Activated CD4-positive, alpha-beta memory T cell treated with anti-CD3 and anti-CD28 coated beads for 36 hours (primary cell): ENCODE measurements around the gene FRMD4A. TPM values are rescaled to one million over a fixed set of nuclear protein-coding genes. Genes with fewer than 3 reads are reported as not detected.

ENCODE experiments used
- CTCF ChIA-PET: fragments of 350-600 bp; sonication (Branson Sonifier 250); formaldehyde crosslinking; loops from one replicate; lab custom pipeline; 2021; ENCODE audit warnings: antibody characterized with exemption, inconsistent platforms; lab: Charles Lee
- POLR2A ChIA-PET: fragments of 350-600 bp; sonication (Branson Sonifier 250); formaldehyde crosslinking; loops from one replicate; lab custom pipeline; 2021; ENCODE audit warnings: antibody characterized with exemption; lab: Charles Lee
- DNase-seq: peaks from one replicate; pipeline ENCODE4 v3.0.0-alpha.2; 2020
- H3K27ac Mint-ChIP-seq: one replicate; pipeline ENCODE4 v1.8.0; 2021; ENCODE audit warnings: mixed read lengths
- H3K27me3 Mint-ChIP-seq: one replicate; pipeline ENCODE4 v1.8.0; 2021; ENCODE audit warnings: mixed read lengths
- H3K36me3 Mint-ChIP-seq: one replicate; pipeline ENCODE4 v1.8.0; 2021; ENCODE audit warnings: mixed read lengths
- H3K4me1 Mint-ChIP-seq: one replicate; pipeline ENCODE4 v1.8.0; 2021; ENCODE audit warnings: low read depth, mixed read lengths
- H3K4me3 Mint-ChIP-seq: one replicate; pipeline ENCODE4 v1.8.0; 2021; ENCODE audit warnings: mild to moderate bottlenecking, mixed read lengths
- H3K9me3 Mint-ChIP-seq: one replicate; pipeline ENCODE4 v1.8.0; 2021; ENCODE audit warnings: mixed read lengths
- intact Hi-C: fragments of 100-400 bp; cut with micrococcal nuclease; formaldehyde crosslinking; loops from one replicate; pipeline ENCODE4 v1.15.1; 2023
- total RNA-seq, 2 experiments: library from RNA; stranded (reverse); gene quantifications; one replicate each; pipeline ENCODE4 v1.2.3, GENCODE V29; 2021

Gene FRMD4A
- total RNA-seq, 2 experiments from 2014 or later, result 0.31 to 1.7 TPM

- POLR2A ChIA-PET, result no interaction called here
- no peak for DNase-seq
- CTCF ChIA-PET, result interaction anchor here (0.6 kb wide), 1 partner anchor 76 kb away, joined by 3 read pairs; no protein-coding TSS in a partner anchor
- no peak overlapping the region for H3K27ac Mint-ChIP-seq
- H3K9me3 Mint-ChIP-seq, result no peaks in the 10 kb centered on the region
- no peak overlapping the region for H3K4me3 Mint-ChIP-seq
- no peaks in the 10 kb centered on the region for H3K36me3 Mint-ChIP-seq
- peaks cover 11% of the 10 kb centered on the region for H3K27me3 Mint-ChIP-seq
- H3K4me1 Mint-ChIP-seq, result no peaks in the 10 kb centered on the region
- intact Hi-C loops, result no loop called here
Observed at GRCh38 chr10:13701157-13701919, 629.4 kb downstream of the FRMD4A start.

GRCh38 chr10:13700473-13701144, 630.1 kb downstream of the FRMD4A start:
- Mint-ChIP-seq H3K9me3 (no peaks in the 10 kb centered on the region), H3K27ac (no peak overlapping the region), H3K4me3 (no peak overlapping the region), H3K4me1 (no peaks in the 10 kb centered on the region), H3K36me3 (no peaks in the 10 kb centered on the region), H3K27me3 (peaks cover 11% of the 10 kb centered on the region)
- POLR2A ChIA-PET, result no interaction called here
- no peak for DNase-seq
- intact Hi-C loops, result no loop called here
- CTCF ChIA-PET, result no interaction called here

- no peak for DNase-seq
- Mint-ChIP-seq H3K27ac (no peak overlapping the region), H3K27me3 (peaks cover 8% of the 10 kb centered on the region), H3K36me3 (no peaks in the 10 kb centered on the region), H3K4me1 (no peaks in the 10 kb centered on the region), H3K4me3 (no peak overlapping the region), H3K9me3 (no peaks in the 10 kb centered on the region)
- intact Hi-C loops, result no loop called here
- CTCF ChIA-PET, result no interaction called here
- POLR2A ChIA-PET, result no interaction called here
Observed at GRCh38 chr10:13699216-13699615, 631.5 kb downstream of the FRMD4A start.

- Mint-ChIP-seq H3K36me3 (no peaks in the 10 kb centered on the region), H3K4me3 (no peak overlapping the region), H3K9me3 (no peaks in the 10 kb centered on the region), H3K27me3 (peaks cover 5% of the 10 kb centered on the region), H3K27ac (no peak overlapping the region), H3K4me1 (no peaks in the 10 kb centered on the region)
- ChIA-PET POLR2A (no interaction called here), CTCF (no interaction called here)
- no peak for DNase-seq
- intact Hi-C loops, result no loop called here
Observed at GRCh38 chr10:13698217-13698616, 632.5 kb downstream of the FRMD4A start.

GRCh38 chr10:13696071-13696470, 634.7 kb downstream of the FRMD4A start:
- H3K27ac Mint-ChIP-seq, result no peak overlapping the region
- H3K36me3 Mint-ChIP-seq, result no peaks in the 10 kb centered on the region
- POLR2A ChIA-PET, result no interaction called here
- no peaks in the 10 kb centered on the region for H3K9me3 Mint-ChIP-seq
- no peak overlapping the region for H3K4me3 Mint-ChIP-seq
- no peaks in the 10 kb centered on the region for H3K4me1 Mint-ChIP-seq
- CTCF ChIA-PET, result no interaction called here
- DNase-seq, result no peak
- H3K27me3 Mint-ChIP-seq, result peaks cover 4% of the 10 kb centered on the region
- intact Hi-C loops, result no loop called here

GRCh38 chr10:13695588-13695987, 635.1 kb downstream of the FRMD4A start:
- H3K27me3 Mint-ChIP-seq, result peaks cover 4% of the 10 kb centered on the region
- intact Hi-C loops, result no loop called here
- CTCF ChIA-PET, result no interaction called here
- no peaks in the 10 kb centered on the region for H3K4me1 Mint-ChIP-seq
- H3K36me3 Mint-ChIP-seq, result no peaks in the 10 kb centered on the region
- no peak overlapping the region for H3K27ac Mint-ChIP-seq
- H3K9me3 Mint-ChIP-seq, result no peaks in the 10 kb centered on the region
- H3K4me3 Mint-ChIP-seq, result no peak overlapping the region
- no peak for DNase-seq
- POLR2A ChIA-PET, result no interaction called here

GRCh38 chr10:13693783-13694700, 636.7 kb downstream of the FRMD4A start:
- Mint-ChIP-seq H3K27ac (no peak overlapping the region), H3K4me3 (no peak overlapping the region), H3K27me3 (no peaks in the 10 kb centered on the region), H3K4me1 (no peaks in the 10 kb centered on the region), H3K9me3 (no peaks in the 10 kb centered on the region), H3K36me3 (no peaks in the 10 kb centered on the region)
- no peak for DNase-seq
- ChIA-PET CTCF (no interaction called here), POLR2A (interaction anchor here (0.6 kb wide), 1 partner anchor 40 kb away, joined by 3 read pairs; no protein-coding TSS in a partner anchor)
- intact Hi-C loops, result no loop called here

- no peaks in the 10 kb centered on the region for H3K4me1 Mint-ChIP-seq
- ChIA-PET CTCF (interaction anchor here (0.6 kb wide), 1 partner anchor 129 kb away, joined by 3 read pairs; no protein-coding TSS in a partner anchor), POLR2A (no interaction called here)
- H3K4me3 Mint-ChIP-seq, result no peak overlapping the region
- H3K36me3 Mint-ChIP-seq, result no peaks in the 10 kb centered on the region
- no peaks in the 10 kb centered on the region for H3K9me3 Mint-ChIP-seq
- H3K27ac Mint-ChIP-seq, result no peak overlapping the region
- intact Hi-C loops, result no loop called here
- no peaks in the 10 kb centered on the region for H3K27me3 Mint-ChIP-seq
- peak; percentile 28 for DNase-seq
Observed at GRCh38 chr10:13690281-13690825, 640.4 kb downstream of the FRMD4A start.

- no peaks in the 10 kb centered on the region for H3K36me3 Mint-ChIP-seq
- DNase-seq, result no peak
- H3K27ac Mint-ChIP-seq, result no peak overlapping the region
- intact Hi-C loops, result no loop called here
- H3K4me1 Mint-ChIP-seq, result no peaks in the 10 kb centered on the region
- no peaks in the 10 kb centered on the region for H3K9me3 Mint-ChIP-seq
- ChIA-PET POLR2A (no interaction called here), CTCF (no interaction called here)
- H3K27me3 Mint-ChIP-seq, result no peaks in the 10 kb centered on the region
- H3K4me3 Mint-ChIP-seq, result no peak overlapping the region
Observed at GRCh38 chr10:13686331-13686752, 644.4 kb downstream of the FRMD4A start.

- Mint-ChIP-seq H3K27me3 (no peaks in the 10 kb centered on the region), H3K9me3 (no peaks in the 10 kb centered on the region), H3K27ac (no peak overlapping the region), H3K36me3 (no peaks in the 10 kb centered on the region), H3K4me3 (no peak overlapping the region), H3K4me1 (no peaks in the 10 kb centered on the region)
- intact Hi-C loops, result no loop called here
- ChIA-PET POLR2A (no interaction called here), CTCF (interaction anchor here (0.6 kb wide), 1 partner anchor 286 kb away, joined by 3 read pairs; no protein-coding TSS in a partner anchor)
- DNase-seq, result no peak
Observed at GRCh38 chr10:13685885-13686284, 644.8 kb downstream of the FRMD4A start.

- no peaks in the 10 kb centered on the region for H3K27me3 Mint-ChIP-seq
- DNase-seq, result no peak
- intact Hi-C loops, result no loop called here
- H3K36me3 Mint-ChIP-seq, result no peaks in the 10 kb centered on the region
- H3K4me1 Mint-ChIP-seq, result no peaks in the 10 kb centered on the region
- H3K9me3 Mint-ChIP-seq, result no peaks in the 10 kb centered on the region
- POLR2A ChIA-PET, result interaction anchor here (0.6 kb wide), 1 partner anchor 158 kb away, joined by 3 read pairs; no protein-coding TSS in a partner anchor
- no peak overlapping the region for H3K27ac Mint-ChIP-seq
- H3K4me3 Mint-ChIP-seq, result no peak overlapping the region
- CTCF ChIA-PET, result no interaction called here
Observed at GRCh38 chr10:13684806-13685482, 645.8 kb downstream of the FRMD4A start.
